Ishikawa (cell line): ENCODE data around the gene SLC12A5.

Source experiments
- CREB1 ChIP-seq: IDR thresholded peaks from 2 replicates; pipeline ENCODE4 v1.6.1; 2012; ENCODE audit warnings: low read depth
- EGR1 ChIP-seq: IDR thresholded peaks from 2 replicates; pipeline ENCODE4 v1.6.1; 2012
- RAD21 ChIP-seq: IDR thresholded peaks from 2 replicates; pipeline ENCODE4 v1.6.1; 2012; ENCODE audit warnings: low read depth
- REST ChIP-seq: IDR thresholded peaks from 2 replicates; pipeline ENCODE4 v1.6.1; 2012; ENCODE audit warnings: low read depth, mild to moderate bottlenecking
- TAF1 ChIP-seq: IDR thresholded peaks from 2 replicates; pipeline ENCODE4 v1.6.1; 2012; ENCODE audit warnings: low read depth, mild to moderate bottlenecking
- YY1 ChIP-seq: IDR thresholded peaks from 2 replicates; pipeline ENCODE4 v1.6.1; 2012; ENCODE audit warnings: low read depth

- TF ChIP-seq RAD21 (no peak), EGR1 (no peak), YY1 (no peak), REST (no peak), TAF1 (no peak), CREB1 (no peak)
These were observed 37.4 kb upstream of the SLC12A5 start for GRCh38 chr20:45991616-45992015.
